GM18873 (cell line): ENCODE measurements around the gene FUT3.

Source experiments
- ATAC-seq: cut with Tn5 transposase; IDR thresholded peaks from one replicate; pipeline ENCODE4 v1.9.1; 2021; ENCODE audit warnings: mild to moderate bottlenecking, moderate library complexity, moderate number of reproducible peaks; ENCODE audit not compliant: unreplicated experiment, low FRiP score

Gene FUT3

GRCh38 chr19:5827891-5828660 lies 23.2 kb downstream of the FUT3 start:
- ATAC-seq, result peak; percentile 66

- ATAC-seq, result no peak
Measured at GRCh38 chr19:5827342-5827890, 23.8 kb downstream of the FUT3 start.

GRCh38 chr19:5826531-5827341 lies 24.5 kb downstream of the FUT3 start:
- ATAC-seq, result no peak

GRCh38 chr19:5825178-5825577 lies 26.1 kb downstream of the FUT3 start:
- ATAC-seq, result no peak

GRCh38 chr19:5824751-5825150 lies 26.5 kb downstream of the FUT3 start:
- ATAC-seq, result no peak

GRCh38 chr19:5823579-5824281 lies 27.5 kb downstream of the FUT3 start:
- ATAC-seq, result no peak

GRCh38 chr19:5822181-5822844 lies 28.9 kb downstream of the FUT3 start:
- no peak for ATAC-seq

GRCh38 chr19:5821521-5822180 lies 29.6 kb downstream of the FUT3 start:
- no peak for ATAC-seq

GRCh38 chr19:5820785-5821184 lies 30.5 kb downstream of the FUT3 start:
- no peak for ATAC-seq

GRCh38 chr19:5818594-5818993 lies 32.7 kb downstream of the FUT3 start:
- no peak for ATAC-seq

GRCh38 chr19:5817218-5817617 lies 34.0 kb downstream of the FUT3 start:
- no peak for ATAC-seq

GRCh38 chr19:5814852-5815246 lies 36.4 kb downstream of the FUT3 start:
- no peak for ATAC-seq

- no peak for ATAC-seq
Measured at GRCh38 chr19:5814123-5814851, 37.0 kb downstream of the FUT3 start.

- ATAC-seq, result no peak
Measured at GRCh38 chr19:5811117-5811516, 40.1 kb downstream of the FUT3 start.

GRCh38 chr19:5809469-5809868 lies 41.8 kb downstream of the FUT3 start:
- no peak for ATAC-seq

GRCh38 chr19:5809053-5809452 lies 42.2 kb downstream of the FUT3 start:
- no peak for ATAC-seq

GRCh38 chr19:5808120-5808816 lies 43.0 kb downstream of the FUT3 start:
- ATAC-seq, result no peak

- no peak for ATAC-seq
Measured at GRCh38 chr19:5806905-5807304, 44.3 kb downstream of the FUT3 start.

- ATAC-seq, result no peak
Measured at GRCh38 chr19:5806133-5806489, 45.1 kb downstream of the FUT3 start.
